Measurements from ENCODE around the gene AFF3.

GRCh38 chr2:99600981-99601651, 541.3 kb downstream of the AFF3 start:
- TF ChIP-seq CTCF (IDR thresholded peaks at IDR 0.05) (no peak), POLR2A (IDR thresholded peaks at IDR 0.05) (no peak)

Data from uterus (tissue), 2 donors.